ENCODE data around the gene RASA3.

Gene RASA3

GRCh38 chr13:113947311-113948033 is 185.0 kb downstream of the RASA3 start:
- DNase-seq, result no peak

DNA sequence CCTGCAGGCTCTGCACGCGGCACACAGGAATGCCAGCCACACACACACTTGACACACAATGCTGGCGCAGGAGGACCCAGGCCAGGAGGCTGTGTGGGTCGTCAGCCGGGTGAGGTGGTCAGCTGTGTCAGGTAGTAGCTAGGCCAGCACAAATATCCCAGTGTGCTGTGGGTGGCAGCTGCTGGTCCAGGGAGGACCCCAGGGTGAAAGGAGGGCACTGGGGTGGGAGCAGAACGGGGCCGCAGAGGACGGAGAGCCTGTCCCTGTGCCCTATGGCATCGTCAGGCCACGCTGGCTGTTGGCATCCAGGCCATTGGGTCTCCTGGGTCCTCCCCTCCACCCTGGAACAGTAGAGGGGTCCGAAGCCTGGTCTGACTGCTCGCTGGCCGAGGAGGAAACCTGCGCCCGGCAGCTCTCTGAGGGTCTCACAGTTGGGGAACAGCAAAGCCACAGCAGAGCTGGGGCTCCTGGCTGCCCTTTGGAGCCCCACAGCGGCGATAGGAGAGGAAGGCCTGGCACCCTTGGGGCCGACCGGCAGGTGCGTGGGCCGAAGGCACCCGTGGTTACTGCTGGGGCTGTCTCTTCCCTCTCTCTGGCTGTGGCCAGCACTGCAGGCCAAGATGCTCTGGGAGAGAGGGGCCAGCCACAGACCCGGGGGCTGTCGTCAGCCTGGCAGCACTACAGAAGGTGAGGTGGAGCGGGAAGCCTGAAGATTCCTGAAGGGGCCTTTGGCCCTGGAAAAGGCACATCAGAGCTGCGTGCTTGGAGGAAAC is 185.8 kb downstream of the RASA3 start:
- DNase-seq, result no peak

DNA sequence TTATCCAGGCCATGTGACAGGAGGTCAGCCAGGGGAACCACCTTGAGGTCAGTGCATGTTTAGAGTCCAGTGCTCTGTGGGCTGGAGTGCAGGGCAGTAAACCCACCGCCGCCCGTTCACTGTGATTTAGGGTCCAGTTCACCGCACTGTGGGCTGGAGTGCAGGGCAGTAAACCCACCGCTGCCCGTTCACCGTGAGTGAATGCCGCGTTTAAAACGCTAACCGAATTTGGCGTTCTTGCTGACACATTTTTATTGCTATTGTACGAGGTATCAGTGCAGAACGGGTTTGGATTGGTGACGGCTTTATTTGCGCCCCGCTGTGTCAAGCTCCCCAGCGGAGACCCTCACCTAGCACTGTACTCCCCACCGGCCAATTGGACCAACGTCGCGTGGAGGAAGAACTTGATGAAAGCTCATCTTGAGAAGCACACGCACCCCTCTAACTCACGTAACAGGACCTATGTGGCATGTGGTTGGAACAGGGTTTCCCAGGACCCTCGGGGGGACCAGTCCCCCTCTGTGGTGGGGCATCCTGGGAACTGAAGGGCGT is 186.5 kb downstream of the RASA3 start:
- DNase-seq, result no peak

GRCh38 chr13:113943821-113944565 is 188.4 kb downstream of the RASA3 start:
- DNase-seq, result no peak

DNA sequence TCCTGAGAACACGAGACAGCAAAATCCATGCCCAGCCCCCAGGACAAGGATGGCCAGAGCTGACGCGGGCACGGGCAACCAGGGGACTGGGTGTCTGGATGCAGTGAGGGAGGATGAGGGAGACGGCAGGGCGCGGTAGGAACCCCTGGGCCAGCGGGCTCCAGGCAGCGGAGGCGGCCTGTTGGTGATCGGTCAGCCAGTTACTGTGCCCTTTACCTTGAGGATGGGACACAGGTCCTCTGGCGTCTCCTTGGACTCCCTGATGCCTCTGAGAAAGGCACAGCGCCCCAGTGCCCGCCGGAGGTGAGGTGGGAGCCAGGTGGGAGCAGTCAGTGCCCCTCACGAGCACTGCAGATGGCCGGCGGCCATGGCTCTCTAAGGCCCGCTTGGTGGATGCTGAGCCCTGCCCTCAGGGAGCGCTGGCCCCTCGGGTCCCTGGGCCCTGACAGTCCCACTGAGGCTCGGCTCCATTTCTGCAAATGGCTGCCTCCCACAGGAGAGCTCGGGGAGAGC is 189.8 kb downstream of the RASA3 start:
- no peak for DNase-seq

- DNase-seq, result no peak
These were observed 190.7 kb downstream of the RASA3 start for GRCh38 chr13:113941571-113942191.

GRCh38 chr13:113939944-113940297 is 192.5 kb downstream of the RASA3 start:
- DNase-seq, result no peak

DNA sequence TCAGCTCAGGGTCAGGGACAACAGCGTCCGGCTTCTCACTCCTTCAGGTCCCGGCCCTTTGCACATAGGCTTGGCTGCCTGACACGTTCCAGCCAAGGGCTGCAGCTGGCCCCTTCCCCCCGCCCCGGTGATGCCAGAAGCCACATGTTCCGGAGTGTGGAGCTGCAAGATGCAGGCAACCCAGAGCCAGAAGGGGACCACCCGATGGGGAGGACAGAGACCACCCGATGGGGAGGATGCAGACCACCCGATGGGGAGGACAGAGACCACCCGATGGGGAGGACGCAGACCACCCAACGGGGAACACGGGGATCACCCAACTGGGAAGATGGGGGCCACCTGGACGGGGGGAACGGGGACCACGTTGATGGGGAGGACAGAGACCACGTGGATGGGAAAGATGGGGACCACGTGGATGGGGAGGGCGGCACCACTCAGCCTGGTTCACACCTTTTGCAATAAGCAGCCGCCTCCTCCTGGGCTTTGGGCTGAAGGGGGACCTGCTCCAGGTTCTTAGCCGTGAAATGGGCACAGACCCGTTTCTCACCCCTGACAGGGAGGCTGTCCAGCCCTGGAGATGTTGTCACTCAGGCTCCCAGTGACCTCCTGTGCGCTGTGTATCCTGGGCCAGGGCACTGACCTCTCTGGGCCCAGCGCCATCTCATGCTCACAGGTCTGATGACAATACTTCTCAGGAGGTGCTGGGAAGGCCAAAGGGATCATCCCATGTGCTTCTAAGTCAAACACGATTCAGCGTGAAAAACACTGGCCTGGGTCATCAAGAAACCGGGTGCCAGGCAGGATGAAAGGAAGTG is 193.1 kb downstream of the RASA3 start:
- DNase-seq, result no peak

DNA sequence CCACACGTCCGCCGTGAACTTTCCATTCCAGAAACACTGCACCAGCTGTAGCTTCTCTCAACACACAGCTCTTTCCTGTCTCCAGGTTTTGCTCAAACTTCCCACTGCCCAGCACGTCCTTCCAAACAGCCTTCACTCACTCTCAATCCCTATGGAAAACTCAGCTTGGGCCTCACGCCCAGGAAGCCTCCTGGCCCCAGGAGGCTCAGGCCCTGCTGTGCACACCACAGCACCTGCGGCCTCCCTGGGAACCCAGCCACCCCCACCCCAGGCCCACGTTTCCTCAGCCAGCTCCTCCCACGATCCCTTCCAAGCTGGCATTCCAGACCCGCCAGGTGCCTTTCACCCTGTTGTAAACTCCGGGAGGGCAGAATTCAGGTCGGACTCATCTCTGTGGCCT is 193.7 kb downstream of the RASA3 start:
- no peak for DNase-seq

DNA sequence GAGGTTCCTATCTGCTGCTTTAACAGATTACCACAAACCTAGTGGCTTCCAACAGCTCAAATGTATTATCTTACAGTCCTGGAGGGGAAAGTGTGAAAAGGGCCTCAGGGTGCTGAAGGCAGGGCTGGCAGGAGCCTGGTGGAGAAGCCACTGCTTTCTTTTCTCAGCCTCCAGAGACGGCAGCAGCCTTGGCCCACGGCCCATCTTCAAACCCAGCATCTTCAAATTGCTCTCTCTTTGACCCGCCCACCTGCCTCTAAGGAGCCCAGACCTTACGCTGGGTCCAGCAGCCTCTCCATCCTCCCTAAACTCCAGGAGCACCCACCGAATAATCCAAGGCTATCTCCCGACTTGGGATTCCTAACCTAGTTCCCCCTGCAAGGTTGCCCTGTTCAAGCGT is 194.2 kb downstream of the RASA3 start:
- DNase-seq, result no peak

- no peak for DNase-seq
These were observed 194.8 kb downstream of the RASA3 start for GRCh38 chr13:113937527-113938180.

DNA sequence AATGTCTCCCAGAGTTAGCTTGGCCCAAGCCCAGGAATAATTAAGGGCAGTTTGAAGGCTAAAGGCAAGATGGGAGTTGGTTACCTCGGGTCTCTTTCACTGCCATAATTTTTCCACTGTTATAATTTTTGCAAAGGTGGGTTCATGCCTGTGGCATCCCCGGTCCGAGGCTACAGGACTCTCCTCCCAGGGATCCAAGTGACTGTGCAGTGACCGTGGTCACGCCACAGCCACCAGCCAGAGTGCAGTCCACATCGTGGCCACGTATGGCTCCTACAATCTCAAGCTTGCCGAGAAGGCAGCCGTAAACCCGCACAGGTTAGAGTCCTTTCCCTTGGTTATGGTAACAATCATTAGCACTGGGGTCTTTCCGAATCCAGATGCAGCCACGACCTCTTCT is 195.3 kb downstream of the RASA3 start:
- DNase-seq, result no peak

GRCh38 chr13:113936166-113936965 is 196.1 kb downstream of the RASA3 start:
- DNase-seq, result no peak

DNA sequence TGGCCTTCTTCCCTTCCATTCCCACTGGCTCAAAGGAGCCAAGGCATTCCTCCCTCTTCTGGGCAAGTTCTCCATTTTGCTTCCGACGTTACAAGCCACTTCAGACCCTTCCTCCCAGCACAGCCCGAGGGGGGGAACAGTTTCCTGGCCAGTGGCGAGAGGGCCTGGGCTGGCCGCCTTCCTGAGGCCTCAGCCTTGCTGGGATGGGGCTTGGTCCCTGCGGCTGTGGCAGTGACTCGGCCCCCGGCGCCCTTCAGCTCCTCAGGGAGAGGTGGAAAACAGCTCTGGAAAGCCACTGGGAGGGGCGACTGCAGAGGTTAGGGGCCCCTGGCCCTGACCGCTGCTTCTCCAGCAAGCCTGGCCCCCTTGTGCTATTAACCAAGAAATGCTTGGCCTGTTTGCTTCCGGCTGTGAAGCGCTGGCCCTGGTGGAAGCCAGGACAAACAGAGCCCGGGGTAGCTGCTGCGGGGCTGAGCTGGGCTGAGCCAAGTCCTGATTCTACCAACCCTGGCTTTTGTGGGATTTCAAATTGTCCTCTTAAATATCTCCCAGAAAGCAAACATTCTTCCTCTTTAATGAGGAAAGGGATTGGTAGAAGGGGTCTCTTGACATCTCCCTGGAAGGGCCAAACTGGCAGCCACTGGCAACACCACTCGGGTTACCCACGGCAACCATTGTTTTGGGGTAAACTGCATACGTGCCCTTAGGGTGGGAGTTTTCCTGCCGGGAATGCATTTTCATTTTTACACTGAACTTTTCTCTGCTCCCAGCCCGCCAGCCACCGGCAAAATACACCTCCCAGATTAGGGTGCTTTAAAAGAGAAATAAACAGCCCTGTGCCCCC is 197.2 kb downstream of the RASA3 start:
- no peak for DNase-seq

DNA sequence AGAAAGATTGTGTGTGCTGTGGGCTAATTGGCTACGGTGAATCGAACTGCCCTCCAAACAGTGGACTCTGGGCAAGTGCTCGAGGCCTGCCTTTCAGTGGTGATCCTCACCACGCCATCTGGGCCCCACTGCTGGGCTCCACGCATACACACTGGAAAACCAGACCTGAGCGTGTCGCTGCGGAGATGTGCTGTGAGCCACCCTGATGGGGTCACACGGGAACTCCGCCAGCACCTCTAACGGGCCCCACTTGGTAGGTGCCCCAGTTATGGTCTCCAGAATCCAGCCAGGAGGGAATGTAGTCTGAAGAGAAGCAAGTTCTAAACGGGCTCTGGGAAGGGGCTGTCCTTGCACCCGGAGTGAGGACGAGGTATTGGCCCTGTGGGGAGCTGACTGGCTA is 197.8 kb downstream of the RASA3 start:
- DNase-seq, result no peak

GRCh38 chr13:113933901-113934300 is 198.5 kb downstream of the RASA3 start:
- no peak for DNase-seq

DNA sequence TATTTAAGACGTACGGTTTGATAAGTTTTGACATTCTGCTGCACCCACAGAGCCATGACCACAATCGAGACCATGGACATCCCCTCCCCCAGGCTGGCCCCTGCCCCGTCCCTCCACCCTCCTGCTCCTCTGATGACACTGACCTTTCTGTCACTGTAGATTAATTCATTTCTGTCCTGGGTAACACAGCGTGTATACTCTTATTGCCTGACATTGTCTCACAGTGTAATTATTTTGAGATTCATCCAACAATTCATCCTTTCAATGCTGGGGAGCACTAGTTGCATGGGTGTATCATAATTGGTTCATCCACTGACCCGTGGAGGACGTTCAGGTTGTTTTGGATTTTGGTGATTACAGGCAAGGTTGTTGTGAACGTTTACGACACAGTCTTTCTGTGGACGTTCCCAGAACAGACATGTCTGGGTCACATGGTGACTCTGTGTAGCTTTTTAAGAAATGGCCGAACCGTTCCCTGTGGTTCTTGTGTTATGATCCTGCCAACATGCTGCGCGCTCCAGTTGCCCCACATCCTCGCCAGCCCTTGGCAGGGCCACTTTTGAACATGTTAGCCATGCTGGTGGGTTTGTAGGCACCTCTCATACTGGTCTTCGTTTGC is 200.5 kb downstream of the RASA3 start:
- DNase-seq, result no peak

DNA sequence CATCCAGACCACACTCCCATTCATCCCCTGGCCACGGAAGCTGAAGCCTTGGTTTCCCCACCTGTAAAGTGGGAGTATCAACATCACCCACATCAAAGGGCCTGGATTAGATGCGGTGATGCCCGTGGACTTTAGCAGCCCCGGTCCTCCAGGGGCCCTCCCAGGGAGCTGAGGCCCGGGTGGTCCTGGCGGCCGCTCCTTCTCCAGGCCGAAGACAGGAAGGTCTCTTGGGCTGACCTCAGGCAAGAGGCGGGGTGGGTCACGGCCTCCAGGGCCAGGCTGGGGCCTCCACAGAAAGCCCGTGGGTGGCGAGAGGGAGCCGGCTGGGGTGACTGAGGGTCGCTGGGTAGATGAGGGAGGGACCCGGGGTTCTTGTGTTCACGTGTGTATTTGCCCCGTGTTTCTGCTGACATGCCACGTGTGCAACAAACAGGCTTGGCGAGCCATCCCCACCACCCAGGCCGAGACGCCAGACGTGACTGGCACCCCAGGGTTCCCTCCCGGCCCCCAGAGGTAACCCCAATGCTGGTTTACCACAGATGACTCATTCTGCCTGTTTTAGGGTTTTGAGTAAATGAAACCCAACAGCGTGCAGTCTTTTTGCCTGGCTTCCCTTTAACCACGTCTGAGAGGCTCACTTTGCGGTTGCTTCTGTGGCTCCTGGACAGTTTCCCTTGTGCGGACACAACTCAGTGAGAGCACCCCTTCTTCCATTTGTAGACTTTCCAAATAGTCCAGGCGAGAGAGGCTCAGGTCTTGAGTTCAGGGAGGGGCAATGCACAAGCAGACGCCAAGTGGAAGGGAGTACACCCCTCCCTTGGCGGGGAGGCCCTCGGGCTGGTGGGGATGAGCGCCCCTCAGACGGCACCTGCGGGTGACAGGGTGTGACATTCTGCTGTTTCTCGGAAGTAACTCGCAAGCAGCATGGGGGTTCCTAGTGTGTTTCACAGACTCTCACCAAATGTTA is 201.5 kb downstream of the RASA3 start:
- no peak for DNase-seq
